ENCODE measurements around the gene RAI1.

RAI1 gene

GRCh38 chr17:17771498-17772201 is 90.4 kb downstream of the RAI1 start:
- H3K27ac ChIP-seq, result no peak overlapping the region
- TF ChIP-seq CTCF (conservative IDR thresholded peaks at IDR 0.05) (no peak), ZFX (IDR thresholded peaks at IDR 0.05) (no peak)

- no peak overlapping the region for H3K27ac ChIP-seq
- no peak for TF ChIP-seq ZFX (IDR thresholded peaks at IDR 0.05)
- no peak for TF ChIP-seq CTCF (conservative IDR thresholded peaks at IDR 0.05)
These were observed 91.0 kb downstream of the RAI1 start for GRCh38 chr17:17772231-17772630.

GRCh38 chr17:17774009-17774881 is 93.0 kb downstream of the RAI1 start:
- no peak overlapping the region for H3K27ac ChIP-seq
- TF ChIP-seq CTCF (conservative IDR thresholded peaks at IDR 0.05) (no peak), ZFX (IDR thresholded peaks at IDR 0.05) (no peak)

GRCh38 chr17:17776889-17777288 is 95.6 kb downstream of the RAI1 start:
- H3K27ac ChIP-seq, result no peak overlapping the region
- no peak for TF ChIP-seq ZFX (IDR thresholded peaks at IDR 0.05)
- no peak for TF ChIP-seq CTCF (conservative IDR thresholded peaks at IDR 0.05)

- no peak overlapping the region for H3K27ac ChIP-seq
These were observed 97.2 kb downstream of the RAI1 start for GRCh38 chr17:17778308-17779014.

GRCh38 chr17:17779015-17779611 is 97.9 kb downstream of the RAI1 start:
- TF ChIP-seq CTCF (conservative IDR thresholded peaks at IDR 0.05) (no peak), ZFX (IDR thresholded peaks at IDR 0.05) (no peak)
- no peak overlapping the region for H3K27ac ChIP-seq

More at GRCh38 chr17:17778308-17779014, 97.2 kb downstream of the RAI1 start:
- no peak for TF ChIP-seq ZFX (IDR thresholded peaks at IDR 0.05)

- no peak overlapping the region for H3K27ac ChIP-seq
- no peak for TF ChIP-seq CTCF (conservative IDR thresholded peaks at IDR 0.05)
- no peak for TF ChIP-seq ZFX (IDR thresholded peaks at IDR 0.05)
These were observed 99.8 kb downstream of the RAI1 start for GRCh38 chr17:17780922-17781590.

Measured in C4-2B (cell line).